ENCODE results near the gene FLT3LG. TPM values are rescaled to one million over a fixed set of nuclear protein-coding genes. Genes with fewer than 3 reads are reported as not detected.

The FLT3LG gene
- 13.1 TPM for total RNA-seq (ENCODE audit: unreplicated experiment)
- long read RNA-seq, partial matches to known transcripts: 2 of 7 reads
- long read RNA-seq, other reads (novel, unspliced or antisense): 5 of 7 reads

GRCh38 chr19:49473868-49474541 is at the start of gene FLT3LG:
Gene FLT3LG, plus strand, starts transcription at chr19:49474215. Its CDS starts 425 bp downstream, at chr19:49474640.
- peaks cover 3% of the 10 kb centered on the region for H3K9me3 Mint-ChIP-seq (ENCODE audit: unreplicated experiment)
- DNase-seq: peak; percentile 67
- H3K27ac Mint-ChIP-seq (ENCODE audit: unreplicated experiment): peak within 1 kb of the TSS; percentile 94
- H3K4me1 Mint-ChIP-seq (ENCODE audit: low read depth, unreplicated experiment): peaks cover 9% of the 10 kb centered on the region
- no peaks in the 10 kb centered on the region for H3K36me3 Mint-ChIP-seq (ENCODE audit: unreplicated experiment)
- H3K27me3 Mint-ChIP-seq (ENCODE audit: unreplicated experiment): peaks cover 9% of the 10 kb centered on the region
- TF ChIP-seq CTCF (IDR thresholded peaks at IDR 0.05; ENCODE audit: partially characterized antibody, unreplicated experiment): peak; percentile 98
- H3K4me3 Mint-ChIP-seq (ENCODE audit: unreplicated experiment): peak within 1 kb of the TSS; percentile 65

- Mint-ChIP-seq H3K4me1 (ENCODE audit: low read depth, unreplicated experiment) (peaks cover 44% of the 10 kb centered on the region), H3K27ac (ENCODE audit: unreplicated experiment) (no peak within 1 kb of the TSS), H3K27me3 (ENCODE audit: unreplicated experiment) (peaks cover 39% of the 10 kb centered on the region), H3K4me3 (ENCODE audit: unreplicated experiment) (peak within 1 kb of the TSS; percentile 73), H3K36me3 (ENCODE audit: unreplicated experiment) (peaks cover 7% of the 10 kb centered on the region), H3K9me3 (ENCODE audit: unreplicated experiment) (peaks cover 21% of the 10 kb centered on the region)
- DNase-seq: no peak
- no peak for TF ChIP-seq CTCF (IDR thresholded peaks at IDR 0.05; ENCODE audit: partially characterized antibody, unreplicated experiment)
Measured at GRCh38 chr19:49425178-49425577, 48.8 kb upstream of the FLT3LG start, which contains the start of gene GFY. Gene GFY, plus strand, starts transcription at chr19:49425388. Its CDS starts 1,043 bp downstream, at chr19:49426431.

- Mint-ChIP-seq H3K27me3 (ENCODE audit: unreplicated experiment) (peaks cover 43% of the 10 kb centered on the region), H3K9me3 (ENCODE audit: unreplicated experiment) (peaks cover 23% of the 10 kb centered on the region), H3K4me3 (ENCODE audit: unreplicated experiment) (peak overlapping the region; percentile 73), H3K27ac (ENCODE audit: unreplicated experiment) (no peak overlapping the region), H3K36me3 (ENCODE audit: unreplicated experiment) (peaks cover 7% of the 10 kb centered on the region), H3K4me1 (ENCODE audit: low read depth, unreplicated experiment) (peaks cover 45% of the 10 kb centered on the region)
- no peak for TF ChIP-seq CTCF (IDR thresholded peaks at IDR 0.05; ENCODE audit: partially characterized antibody, unreplicated experiment)
- DNase-seq: peak; percentile 66
Measured at GRCh38 chr19:49425922-49426592, 48.0 kb upstream of the FLT3LG start.

GRCh38 chr19:49427339-49427738 is 46.7 kb upstream of the FLT3LG start:
- no peak for DNase-seq
- Mint-ChIP-seq H3K4me1 (ENCODE audit: low read depth, unreplicated experiment) (peaks cover 37% of the 10 kb centered on the region), H3K36me3 (ENCODE audit: unreplicated experiment) (peaks cover 7% of the 10 kb centered on the region), H3K9me3 (ENCODE audit: unreplicated experiment) (peaks cover 22% of the 10 kb centered on the region), H3K27me3 (ENCODE audit: unreplicated experiment) (peaks cover 42% of the 10 kb centered on the region), H3K4me3 (ENCODE audit: unreplicated experiment) (peak overlapping the region; percentile 53), H3K27ac (ENCODE audit: unreplicated experiment) (no peak overlapping the region)
- no peak for TF ChIP-seq CTCF (IDR thresholded peaks at IDR 0.05; ENCODE audit: partially characterized antibody, unreplicated experiment)
